ENCODE results near the gene RFX1. TPM values are rescaled to one million over a fixed set of nuclear protein-coding genes. Genes with fewer than 3 reads are reported as not detected.
A peak's percentile ranks its signal among the peaks of the same experiment; 100 is the strongest.

RFX1 gene
- total and polyA plus RNA-seq, 2 experiments from 2014 or later, result 8.9 to 11.8 TPM

GRCh38 chr19:13987101-13987890 lies 18.8 kb downstream of the RFX1 start:
- H3K4me3 Mint-ChIP-seq, result peak overlapping the region; percentile 50
- TF ChIP-seq REST (IDR thresholded peaks at IDR 0.05; ENCODE audit: unreplicated experiment) (no peak), ETS1 (IDR thresholded peaks at IDR 0.05) (no peak), EZH2 (IDR thresholded peaks at IDR 0.05; ENCODE audit: low read depth, unreplicated experiment) (no peak), ZNF462 (CRISPR knock-in tag; IDR thresholded peaks at IDR 0.05) (no peak), CREB1 (CRISPR knock-in tag; IDR thresholded peaks at IDR 0.05; ENCODE audit: low read depth) (no peak), POLR2AphosphoS5 (IDR thresholded peaks at IDR 0.05; ENCODE audit: low read depth) (no peak), CTCF (conservative IDR thresholded peaks at IDR 0.05; ENCODE audit: low read depth in 2 of 2) (no peak), STAT1 (IDR thresholded peaks at IDR 0.05; ENCODE audit: unreplicated experiment) (no peak), NANOG (IDR thresholded peaks at IDR 0.05; ENCODE audit: borderline replicate concordance) (no peak), ZNF331 (CRISPR knock-in tag; IDR thresholded peaks at IDR 0.05; ENCODE audit: low read depth) (no peak), ZNF114 (CRISPR knock-in tag; IDR thresholded peaks at IDR 0.05) (no peak), JUNB (IDR thresholded peaks at IDR 0.05; ENCODE audit: unreplicated experiment) (no peak), EZH2phosphoT487 (IDR thresholded peaks at IDR 0.05; ENCODE audit: unreplicated experiment) (no peak)
- Histone ChIP-seq H4K20me1 (replicated peaks; ENCODE audit: insufficient read depth) (no peaks in the 10 kb centered on the region), H3K4me3 (peak overlapping the region; percentile 39; the same call in 1 of the 2 replicates), H3K27ac (ENCODE audit: low read depth) (peak overlapping the region; percentile 92), H3K4me2 (peak overlapping the region; percentile 78), H3K36me3 (ENCODE audit: insufficient read depth) (no peaks in the 10 kb centered on the region), H3F3A (replicated peaks; ENCODE audit: low read depth) (peaks cover 15% of the 10 kb centered on the region), H3K79me2 (replicated peaks; ENCODE audit: insufficient read depth) (no peaks in the 10 kb centered on the region), H3K27me3 (ENCODE audit: insufficient read depth) (no peaks in the 10 kb centered on the region), H3K4me1 (ENCODE audit: insufficient read depth) (peaks cover 44% of the 10 kb centered on the region), H3K9me2 (ENCODE audit: insufficient read depth) (no peaks in the 10 kb centered on the region), H2AFZ (no peak overlapping the region)
- DNase-seq (ENCODE audit: low spot score), result no peak
- H3K27me3 Mint-ChIP-seq (ENCODE audit: insufficient read depth, low read depth, poor library complexity), result peaks cover 29% of the 10 kb centered on the region
- ATAC-seq, result 0 out of 3 replicates have a peak, but pooled peaks have one; percentile 3
- peaks cover 19% of the 10 kb centered on the region for H3K36me3 Mint-ChIP-seq (ENCODE audit: low read depth)
- peaks cover 54% of the 10 kb centered on the region for H3K4me1 Mint-ChIP-seq
- H3K27ac Mint-ChIP-seq, result peak overlapping the region; percentile 93
- no peaks in the 10 kb centered on the region; the same call in 2 of the 3 replicates for H3K9me3 Mint-ChIP-seq
